ENCODE results near the gene TMEM217.

The TMEM217 gene

GRCh38 chr6:37261198-37261597 lies 3.3 kb upstream of the TMEM217 start:
- TF ChIP-seq SIN3A (IDR thresholded peaks at IDR 0.05; ENCODE audit: borderline replicate concordance, insufficient read depth, low read length) (no peak), POLR2AphosphoS5 (IDR thresholded peaks at IDR 0.05; ENCODE audit: low read depth, low read length) (no peak), FOXP2 (optimal IDR thresholded peaks at IDR 0.05; ENCODE audit: borderline replicate concordance, extremely low read depth, extremely low read length, insufficient read depth) (no peak)
- TF ChIP-seq, protein P1, sequence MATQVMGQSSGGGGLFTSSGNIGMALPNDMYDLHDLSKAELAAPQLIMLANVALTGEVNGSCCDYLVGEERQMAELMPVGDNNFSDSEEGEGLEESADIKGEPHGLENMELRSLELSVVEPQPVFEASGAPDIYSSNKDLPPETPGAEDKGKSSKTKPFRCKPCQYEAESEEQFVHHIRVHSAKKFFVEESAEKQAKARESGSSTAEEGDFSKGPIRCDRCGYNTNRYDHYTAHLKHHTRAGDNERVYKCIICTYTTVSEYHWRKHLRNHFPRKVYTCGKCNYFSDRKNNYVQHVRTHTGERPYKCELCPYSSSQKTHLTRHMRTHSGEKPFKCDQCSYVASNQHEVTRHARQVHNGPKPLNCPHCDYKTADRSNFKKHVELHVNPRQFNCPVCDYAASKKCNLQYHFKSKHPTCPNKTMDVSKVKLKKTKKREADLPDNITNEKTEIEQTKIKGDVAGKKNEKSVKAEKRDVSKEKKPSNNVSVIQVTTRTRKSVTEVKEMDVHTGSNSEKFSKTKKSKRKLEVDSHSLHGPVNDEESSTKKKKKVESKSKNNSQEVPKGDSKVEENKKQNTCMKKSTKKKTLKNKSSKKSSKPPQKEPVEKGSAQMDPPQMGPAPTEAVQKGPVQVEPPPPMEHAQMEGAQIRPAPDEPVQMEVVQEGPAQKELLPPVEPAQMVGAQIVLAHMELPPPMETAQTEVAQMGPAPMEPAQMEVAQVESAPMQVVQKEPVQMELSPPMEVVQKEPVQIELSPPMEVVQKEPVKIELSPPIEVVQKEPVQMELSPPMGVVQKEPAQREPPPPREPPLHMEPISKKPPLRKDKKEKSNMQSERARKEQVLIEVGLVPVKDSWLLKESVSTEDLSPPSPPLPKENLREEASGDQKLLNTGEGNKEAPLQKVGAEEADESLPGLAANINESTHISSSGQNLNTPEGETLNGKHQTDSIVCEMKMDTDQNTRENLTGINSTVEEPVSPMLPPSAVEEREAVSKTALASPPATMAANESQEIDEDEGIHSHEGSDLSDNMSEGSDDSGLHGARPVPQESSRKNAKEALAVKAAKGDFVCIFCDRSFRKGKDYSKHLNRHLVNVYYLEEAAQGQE (IDR thresholded peaks at IDR 0.05; ENCODE audit: insufficient read depth in 1 of 2, low read depth in 2 of 2, low read length in 2 of 2), result no peak

DNA sequence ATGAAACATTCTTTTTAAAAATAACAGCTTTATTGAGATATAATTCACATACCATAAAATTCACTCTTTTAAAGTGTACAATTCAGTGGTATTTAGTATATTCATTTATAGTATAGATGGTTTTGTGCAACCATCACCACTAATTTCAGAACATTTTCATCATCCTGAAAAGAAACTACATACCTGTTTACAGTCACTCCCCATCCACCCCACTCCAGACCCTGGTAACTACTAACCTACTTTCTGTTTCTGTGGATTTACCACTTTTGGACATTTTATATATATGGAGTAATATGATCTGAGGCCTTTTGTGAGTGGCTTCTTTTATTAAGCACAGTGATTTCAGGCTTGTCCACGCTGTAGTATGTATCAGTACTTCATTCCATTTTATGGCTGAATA lies 2.5 kb upstream of the TMEM217 start:
- TF ChIP-seq, protein P1 (IDR thresholded peaks at IDR 0.05; ENCODE audit: insufficient read depth in 1 of 2, low read depth in 2 of 2, low read length in 2 of 2), result no peak
- TF ChIP-seq POLR2AphosphoS5 (IDR thresholded peaks at IDR 0.05; ENCODE audit: low read depth, low read length), result no peak
- no peak for TF ChIP-seq FOXP2 (optimal IDR thresholded peaks at IDR 0.05; ENCODE audit: borderline replicate concordance, extremely low read depth, extremely low read length, insufficient read depth)
- no peak for TF ChIP-seq SIN3A (IDR thresholded peaks at IDR 0.05; ENCODE audit: borderline replicate concordance, insufficient read depth, low read length)
- TF ChIP-seq TAF1 (IDR thresholded peaks at IDR 0.05; ENCODE audit: borderline replicate concordance, insufficient read depth, low read length), result no peak

DNA sequence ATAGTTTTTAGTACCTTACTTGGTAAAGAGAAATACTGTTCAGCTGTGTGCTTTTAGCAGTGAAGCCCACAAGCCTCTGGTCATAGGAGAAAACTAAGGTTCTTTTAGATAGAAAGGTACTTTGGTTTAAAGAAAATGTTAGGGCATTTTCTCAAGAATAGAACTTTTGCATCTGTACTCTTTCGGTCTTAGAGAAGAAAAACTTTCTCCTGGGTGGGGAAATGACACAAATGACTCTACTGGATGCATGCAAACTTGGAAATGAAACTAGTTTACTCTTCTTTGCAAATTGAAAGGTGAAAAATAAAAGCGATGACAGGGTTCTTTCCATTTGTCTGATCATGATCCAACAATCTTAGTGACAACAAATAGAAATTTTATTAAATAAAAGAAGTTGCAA lies 2.1 kb upstream of the TMEM217 start:
- TF ChIP-seq TAF1 (IDR thresholded peaks at IDR 0.05; ENCODE audit: borderline replicate concordance, insufficient read depth, low read length) (no peak), SIN3A (IDR thresholded peaks at IDR 0.05; ENCODE audit: borderline replicate concordance, insufficient read depth, low read length) (no peak), POLR2AphosphoS5 (IDR thresholded peaks at IDR 0.05; ENCODE audit: low read depth, low read length) (no peak), FOXP2 (optimal IDR thresholded peaks at IDR 0.05; ENCODE audit: borderline replicate concordance, extremely low read depth, extremely low read length, insufficient read depth) (no peak)
- TF ChIP-seq, protein P1 (IDR thresholded peaks at IDR 0.05; ENCODE audit: insufficient read depth in 1 of 2, low read depth in 2 of 2, low read length in 2 of 2), result no peak

GRCh38 chr6:37259191-37259590 lies 1.2 kb upstream of the TMEM217 start:
- no peak for TF ChIP-seq FOXP2 (optimal IDR thresholded peaks at IDR 0.05; ENCODE audit: borderline replicate concordance, extremely low read depth, extremely low read length, insufficient read depth)
- no peak for TF ChIP-seq TAF1 (IDR thresholded peaks at IDR 0.05; ENCODE audit: borderline replicate concordance, insufficient read depth, low read length)
- TF ChIP-seq POLR2AphosphoS5 (IDR thresholded peaks at IDR 0.05; ENCODE audit: low read depth, low read length), result no peak
- no peak for TF ChIP-seq SIN3A (IDR thresholded peaks at IDR 0.05; ENCODE audit: borderline replicate concordance, insufficient read depth, low read length)

DNA sequence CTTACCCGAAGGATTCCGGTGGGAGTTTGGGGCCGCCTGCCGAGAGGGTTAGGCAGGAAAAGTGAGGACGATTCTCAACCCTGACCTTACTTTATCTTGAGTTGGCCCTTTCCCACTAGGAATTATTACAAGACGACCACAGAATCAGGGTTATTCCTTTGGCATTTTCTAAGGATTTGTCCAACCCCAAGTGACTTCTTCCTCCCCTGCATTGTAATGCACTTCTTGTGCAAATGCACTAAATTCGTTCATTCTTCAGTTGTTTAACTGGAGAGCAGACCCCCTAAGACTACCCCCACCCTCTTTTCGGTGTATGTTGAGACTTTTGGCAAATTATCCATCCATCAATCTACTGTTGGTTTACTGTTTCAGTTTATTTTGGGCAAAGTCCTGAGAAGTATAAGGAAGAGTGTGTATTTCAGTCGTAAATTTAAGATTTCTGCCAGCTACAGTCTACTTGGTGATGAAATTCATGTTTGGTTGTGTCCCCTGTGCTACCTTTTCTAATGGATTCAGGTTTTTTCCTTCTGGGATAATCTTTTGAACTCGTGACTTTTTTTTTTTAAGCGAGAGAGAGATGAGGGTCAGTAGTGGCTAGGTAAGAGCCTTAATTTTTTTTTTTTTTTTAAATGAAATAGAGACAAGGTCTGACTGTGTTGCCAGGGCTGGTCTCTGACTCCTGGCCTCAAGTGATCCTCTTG lies 611 bp upstream of the TMEM217 start:
- TF ChIP-seq POLR2AphosphoS5 (IDR thresholded peaks at IDR 0.05; ENCODE audit: low read depth, low read length) (no peak), TAF1 (IDR thresholded peaks at IDR 0.05; ENCODE audit: borderline replicate concordance, insufficient read depth, low read length) (no peak), FOXP2 (optimal IDR thresholded peaks at IDR 0.05; ENCODE audit: borderline replicate concordance, extremely low read depth, extremely low read length, insufficient read depth) (no peak), SIN3A (IDR thresholded peaks at IDR 0.05; ENCODE audit: borderline replicate concordance, insufficient read depth, low read length) (0 out of 2 replicates have a peak, but pooled peaks have one; percentile 15)
- TF ChIP-seq, protein P1 (IDR thresholded peaks at IDR 0.05; ENCODE audit: insufficient read depth in 1 of 2, low read depth in 2 of 2, low read length in 2 of 2), result no peak
